GM15510 (cell line): ENCODE measurements around the gene FLRT1.

Source experiments
- POLR2A ChIP-seq: IDR thresholded peaks from 3 replicates; pipeline ENCODE4 v1.6.1; 2011; ENCODE audit warnings: borderline replicate concordance; ENCODE audit not compliant: insufficient read length; ENCODE audit errors: extremely low read depth

Gene FLRT1

GRCh38 chr11:64028398-64029115 is 7.2 kb upstream of the FLRT1 start:
- no peak for TF ChIP-seq POLR2A

- TF ChIP-seq POLR2A: no peak
These were observed 6.0 kb upstream of the FLRT1 start for GRCh38 chr11:64029773-64030172.

- TF ChIP-seq POLR2A: no peak
These were observed 4.7 kb upstream of the FLRT1 start for GRCh38 chr11:64031001-64031400.

GRCh38 chr11:64032050-64032449 is 3.7 kb upstream of the FLRT1 start:
- no peak for TF ChIP-seq POLR2A

GRCh38 chr11:64034411-64034811 is 1.3 kb upstream of the FLRT1 start:
- TF ChIP-seq POLR2A: no peak

GRCh38 chr11:64035081-64035524 is 628 bp upstream of the FLRT1 start:
- TF ChIP-seq POLR2A: no peak

GRCh38 chr11:64036087-64037026 is 626 bp downstream of the FLRT1 start:
- TF ChIP-seq POLR2A: no peak

- TF ChIP-seq POLR2A: no peak
These were observed 1.4 kb downstream of the FLRT1 start for GRCh38 chr11:64037027-64037634.

- TF ChIP-seq POLR2A: no peak
These were observed 2.8 kb downstream of the FLRT1 start for GRCh38 chr11:64038500-64038899.

- no peak for TF ChIP-seq POLR2A
These were observed 3.4 kb downstream of the FLRT1 start for GRCh38 chr11:64039012-64039665.

- TF ChIP-seq POLR2A: no peak
These were observed 5.1 kb downstream of the FLRT1 start for GRCh38 chr11:64040684-64041322.

- no peak for TF ChIP-seq POLR2A
These were observed 6.1 kb downstream of the FLRT1 start for GRCh38 chr11:64041846-64042245.

- no peak for TF ChIP-seq POLR2A
These were observed 6.6 kb downstream of the FLRT1 start for GRCh38 chr11:64042301-64042700.

- TF ChIP-seq POLR2A: no peak
These were observed 7.8 kb downstream of the FLRT1 start for GRCh38 chr11:64043545-64043944.
